Measurements from ENCODE around the gene RAPGEF2.

DNA sequence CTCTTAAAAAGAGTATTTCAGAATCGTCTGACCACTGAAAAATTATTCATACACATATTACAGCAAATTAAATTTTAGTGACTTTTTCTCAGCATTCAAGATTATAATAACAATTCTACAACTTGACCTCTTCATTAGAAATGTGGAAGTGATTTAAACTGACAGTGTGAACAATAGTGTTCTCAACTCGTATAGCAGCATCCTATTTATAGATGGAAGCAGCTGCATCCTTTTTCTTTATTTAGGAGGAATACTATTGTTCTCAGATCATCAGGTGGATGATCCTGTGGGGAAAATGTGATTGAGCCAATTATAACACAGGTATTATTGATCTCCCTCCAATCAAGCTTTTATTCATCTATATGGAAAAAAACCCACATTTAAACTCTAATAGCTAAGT, 56.7 kb downstream of the RAPGEF2 start:
- TF ChIP-seq EZH2 (IDR thresholded peaks at IDR 0.05; ENCODE audit: low read length) = no peak
- TF ChIP-seq, protein P1, sequence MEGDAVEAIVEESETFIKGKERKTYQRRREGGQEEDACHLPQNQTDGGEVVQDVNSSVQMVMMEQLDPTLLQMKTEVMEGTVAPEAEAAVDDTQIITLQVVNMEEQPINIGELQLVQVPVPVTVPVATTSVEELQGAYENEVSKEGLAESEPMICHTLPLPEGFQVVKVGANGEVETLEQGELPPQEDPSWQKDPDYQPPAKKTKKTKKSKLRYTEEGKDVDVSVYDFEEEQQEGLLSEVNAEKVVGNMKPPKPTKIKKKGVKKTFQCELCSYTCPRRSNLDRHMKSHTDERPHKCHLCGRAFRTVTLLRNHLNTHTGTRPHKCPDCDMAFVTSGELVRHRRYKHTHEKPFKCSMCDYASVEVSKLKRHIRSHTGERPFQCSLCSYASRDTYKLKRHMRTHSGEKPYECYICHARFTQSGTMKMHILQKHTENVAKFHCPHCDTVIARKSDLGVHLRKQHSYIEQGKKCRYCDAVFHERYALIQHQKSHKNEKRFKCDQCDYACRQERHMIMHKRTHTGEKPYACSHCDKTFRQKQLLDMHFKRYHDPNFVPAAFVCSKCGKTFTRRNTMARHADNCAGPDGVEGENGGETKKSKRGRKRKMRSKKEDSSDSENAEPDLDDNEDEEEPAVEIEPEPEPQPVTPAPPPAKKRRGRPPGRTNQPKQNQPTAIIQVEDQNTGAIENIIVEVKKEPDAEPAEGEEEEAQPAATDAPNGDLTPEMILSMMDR (optimal IDR thresholded peaks at IDR 0.05 in 1 of 3, IDR thresholded peaks at IDR 0.05 in 1 of 3, conservative IDR thresholded peaks at IDR 0.05 in 1 of 3; ENCODE audit: extremely low read depth in 1 of 3, insufficient read depth in 2 of 3, low read length in 3 of 3) = no peak

All from keratinocyte (primary cell).